OCI-LY7 (cell line): ENCODE results near the gene SRBD1. TPM values are rescaled to one million over a fixed set of nuclear protein-coding genes. Genes with fewer than 3 reads are reported as not detected.

ENCODE experiments used
- BruUV-seq: library from RNA; stranded (reverse); fragments of 400-500 nt; replicated peaks from 2 replicates; lab custom pipeline; 2021; lab: Mats Ljungman, UMichigan
- CTCF ChIA-PET: fragments of 300-600 bp; sonication (Branson Sonifier 250); formaldehyde crosslinking; loops from one replicate; lab custom pipeline; 2022; ENCODE audit warnings: antibody characterized with exemption; ENCODE audit not compliant: unreplicated experiment; lab: Charles Lee
- POLR2A ChIA-PET: fragments of 300-600 bp; sonication (Branson Sonifier 250); formaldehyde crosslinking; loops from one replicate; lab custom pipeline; 2022; ENCODE audit warnings: antibody characterized with exemption; lab: Charles Lee
- DNase-seq: peaks from one replicate; pipeline ENCODE4 v3.0.0-alpha.2; 2015; ENCODE audit warnings: low spot score
- H2AFZ ChIP-seq: fragments of 200-600 bp; sonication (generic), shearing (Covaris generic); 2 replicates; pipeline ENCODE4 v1.6.1; 2014; ENCODE audit warnings: mild to moderate bottlenecking, antibody characterized with exemption, low read length, moderate library complexity
- H3K27ac ChIP-seq: fragments of 200-600 bp; sonication (generic); 2 replicates; pipeline ENCODE4 v1.5.1; 2014; ENCODE audit warnings: mixed run types, low read depth, mild to moderate bottlenecking, moderate library complexity, low read length, inconsistent platforms; ENCODE audit not compliant: poor library complexity, severe bottlenecking
- H3K36me3 ChIP-seq: fragments of 200-600 bp; sonication (generic); 2 replicates; pipeline ENCODE4 v1.6.1; 2014; ENCODE audit warnings: mild to moderate bottlenecking, antibody characterized with exemption, low read length, moderate library complexity, mixed read lengths; ENCODE audit not compliant: insufficient read depth
- H3K4me1 ChIP-seq: fragments of 200-600 bp; sonication (generic); 2 replicates; pipeline ENCODE4 v1.5.1; 2014; ENCODE audit warnings: mild to moderate bottlenecking, low read length; ENCODE audit not compliant: insufficient read depth, poor library complexity, severe bottlenecking
- H3K4me2 ChIP-seq: fragments of 200-600 bp; sonication (generic); 2 replicates; pipeline ENCODE4 v1.6.1; 2014; ENCODE audit warnings: mild to moderate bottlenecking, low read length
- H3K4me3 ChIP-seq: fragments of 200-600 bp; sonication (generic); 2 replicates; pipeline ENCODE4 v1.5.1; 2014; ENCODE audit warnings: mild to moderate bottlenecking, low read depth, low read length; ENCODE audit not compliant: poor library complexity, severe bottlenecking
- H3K79me2 ChIP-seq: fragments of 200-600 bp; sonication (generic); 2 replicates; pipeline ENCODE4 v1.6.1; 2016; ENCODE audit warnings: low read depth, mild to moderate bottlenecking, low read length, moderate library complexity, mixed read lengths; ENCODE audit not compliant: insufficient read depth
- H3K9me2 ChIP-seq: fragments of 200-600 bp; sonication (generic); 2 replicates; pipeline ENCODE4 v1.6.1; 2016; ENCODE audit warnings: mild to moderate bottlenecking, low read length, mixed read lengths; ENCODE audit not compliant: insufficient read depth
- H3K9me3 ChIP-seq: fragments of 200-600 bp; sonication (generic); 2 replicates; pipeline ENCODE4 v1.6.1; 2014; ENCODE audit warnings: mild to moderate bottlenecking, mixed run types, low read length, mixed read lengths
- H4K20me1 ChIP-seq: fragments of 200-600 bp; sonication (generic); 2 replicates; pipeline ENCODE4 v1.6.1; 2014; ENCODE audit warnings: mild to moderate bottlenecking, antibody characterized with exemption, low read length, moderate library complexity, mixed read lengths; ENCODE audit not compliant: insufficient read depth
- EZH2phosphoT487 ChIP-seq: fragments of 200-600 bp; sonication (generic); IDR thresholded peaks from 2 replicates; pipeline ENCODE4 v1.6.1; 2018; ENCODE audit warnings: low read depth, borderline replicate concordance, mild to moderate bottlenecking, mixed run types, antibody characterized with exemption, low read length, moderate library complexity, mixed read lengths
- intact Hi-C: fragments of 100-400 bp; cut with micrococcal nuclease; formaldehyde crosslinking; loops from one replicate; pipeline ENCODE4 v1.10.0; 2022; ENCODE audit not compliant: unreplicated experiment
- total RNA-seq, 2 experiments: library from RNA; depleted of rRNA in 1 of 2; stranded (reverse); fragments of >200 nt in 1 of 2; shearing (Covaris generic) in 1 of 2; gene quantifications; 2 replicates each; pipeline ENCODE4 v1.2.3, GENCODE V29; 2014 to 2022
- TF ChIP-seq, protein P1 (sequence below): fragments of 200-600 bp; sonication (generic); conservative IDR thresholded peaks from 2 replicates; pipeline ENCODE4 v1.5.1; 2014; ENCODE audit warnings: mild to moderate bottlenecking, antibody characterized with exemption, low read length, moderate library complexity, mixed read lengths

SRBD1 gene
- total RNA-seq, 2 experiments from 2014 or later, result 13.9 to 16.0 TPM

DNA sequence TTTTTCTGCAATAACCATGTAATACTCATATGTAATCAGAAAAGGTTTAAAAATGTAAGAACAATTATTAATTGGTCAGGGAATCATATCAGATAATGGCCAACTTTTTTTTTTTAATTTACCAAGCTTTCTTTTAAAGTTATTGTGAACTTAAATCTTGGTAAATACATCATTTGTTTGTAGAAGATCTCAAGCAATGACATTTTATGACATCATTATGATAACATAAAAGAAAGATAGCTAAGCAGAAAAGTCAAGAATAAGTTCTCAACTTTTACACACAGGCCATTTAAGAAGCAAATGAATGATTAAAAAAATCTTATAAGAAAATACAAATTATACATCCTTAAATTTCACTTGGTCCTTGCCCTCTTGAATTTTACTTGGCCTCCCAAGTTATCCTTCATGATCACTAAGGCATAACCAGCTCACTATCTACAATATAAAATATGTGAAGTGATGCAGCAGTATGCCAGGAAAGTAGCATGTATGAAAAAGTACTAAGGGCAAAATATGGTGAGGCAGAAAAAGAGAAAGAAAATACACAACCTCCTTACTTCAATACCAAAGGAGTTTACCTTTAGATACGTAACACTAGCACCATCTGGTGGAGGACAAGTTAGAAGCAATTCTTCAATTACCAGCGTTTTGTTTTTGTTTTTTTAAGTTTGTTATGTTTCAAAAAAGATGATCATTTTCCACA is 116.6 kb downstream of the SRBD1 start:
- Histone ChIP-seq H3K79me2 (no peaks in the 10 kb centered on the region; the same call in 1 of the 2 replicates), H4K20me1 (no peaks in the 10 kb centered on the region), H3K4me3 (no peak overlapping the region), H3K27ac (peak overlapping the region; percentile 72), H3K9me3 (peaks cover 22% of the 10 kb centered on the region; the same call in 1 of the 2 replicates), H3K36me3 (peaks cover 27% of the 10 kb centered on the region), H3K4me1 (peaks cover 41% of the 10 kb centered on the region), H3K9me2 (no peaks in the 10 kb centered on the region), H3K4me2 (0 out of 2 replicates have a peak overlapping the region, but pooled peaks have one; percentile 4), H2AFZ (peak overlapping the region; percentile 69; the same call in 1 of the 2 replicates)
- DNase-seq, result peak; percentile 88
- no peak for TF ChIP-seq EZH2phosphoT487
- TF ChIP-seq, protein P1, sequence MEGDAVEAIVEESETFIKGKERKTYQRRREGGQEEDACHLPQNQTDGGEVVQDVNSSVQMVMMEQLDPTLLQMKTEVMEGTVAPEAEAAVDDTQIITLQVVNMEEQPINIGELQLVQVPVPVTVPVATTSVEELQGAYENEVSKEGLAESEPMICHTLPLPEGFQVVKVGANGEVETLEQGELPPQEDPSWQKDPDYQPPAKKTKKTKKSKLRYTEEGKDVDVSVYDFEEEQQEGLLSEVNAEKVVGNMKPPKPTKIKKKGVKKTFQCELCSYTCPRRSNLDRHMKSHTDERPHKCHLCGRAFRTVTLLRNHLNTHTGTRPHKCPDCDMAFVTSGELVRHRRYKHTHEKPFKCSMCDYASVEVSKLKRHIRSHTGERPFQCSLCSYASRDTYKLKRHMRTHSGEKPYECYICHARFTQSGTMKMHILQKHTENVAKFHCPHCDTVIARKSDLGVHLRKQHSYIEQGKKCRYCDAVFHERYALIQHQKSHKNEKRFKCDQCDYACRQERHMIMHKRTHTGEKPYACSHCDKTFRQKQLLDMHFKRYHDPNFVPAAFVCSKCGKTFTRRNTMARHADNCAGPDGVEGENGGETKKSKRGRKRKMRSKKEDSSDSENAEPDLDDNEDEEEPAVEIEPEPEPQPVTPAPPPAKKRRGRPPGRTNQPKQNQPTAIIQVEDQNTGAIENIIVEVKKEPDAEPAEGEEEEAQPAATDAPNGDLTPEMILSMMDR, result peak; percentile 97
- intact Hi-C loops, result loop anchor here (1.0 to 5.0 kb wide), 3 partner anchors 52 to 513 kb away; no protein-coding TSS in a partner anchor
- ChIA-PET POLR2A (interaction anchor here (0.7 to 3.0 kb wide), 11 partner anchors 10 to 566 kb away, joined by 3 to 18 read pairs (median 4); no protein-coding TSS in a partner anchor), CTCF (interaction anchor here (3.0 kb wide), 1 partner anchor 512 kb away, joined by 19 read pairs; no protein-coding TSS in a partner anchor)
- no TSS peak for BruUV-seq

DNA sequence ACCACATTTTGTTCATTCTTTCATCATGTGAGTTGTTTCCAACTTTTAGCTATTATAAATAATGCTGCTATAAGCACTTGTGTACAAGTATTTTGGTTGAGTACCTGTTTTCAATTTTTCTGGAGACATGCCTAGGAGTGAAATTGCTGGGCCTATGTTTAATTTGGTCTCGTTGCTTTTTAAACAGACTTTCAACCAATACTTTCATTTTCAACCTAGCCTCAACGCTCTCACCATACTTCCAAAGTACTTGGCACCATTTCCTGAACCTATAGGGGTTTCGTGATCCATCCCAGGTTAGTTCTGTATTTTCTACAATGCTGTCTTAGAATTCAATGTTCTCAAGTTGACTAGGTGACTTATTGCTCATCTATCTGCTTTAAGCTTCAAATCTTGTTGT is 126.1 kb downstream of the SRBD1 start:
- no TSS peak for BruUV-seq
- Histone ChIP-seq H3K4me1 (no peaks in the 10 kb centered on the region), H4K20me1 (no peaks in the 10 kb centered on the region), H3K36me3 (peaks cover 10% of the 10 kb centered on the region), H3K79me2 (no peaks in the 10 kb centered on the region), H3K4me3 (no peak overlapping the region), H2AFZ (no peak overlapping the region), H3K27ac (no peak overlapping the region), H3K9me3 (0 out of 2 replicates have a peak, but pooled peaks cover 5% of the 10 kb centered on the region), H3K4me2 (no peak overlapping the region), H3K9me2 (no peaks in the 10 kb centered on the region)
- no peak for DNase-seq
- intact Hi-C loops, result no loop called here
- TF ChIP-seq, protein P1, result no peak
- no peak for TF ChIP-seq EZH2phosphoT487
- ChIA-PET CTCF (no interaction called here), POLR2A (interaction anchor here (2.2 kb wide), 1 partner anchor 10 kb away, joined by 5 read pairs; no protein-coding TSS in a partner anchor)

DNA sequence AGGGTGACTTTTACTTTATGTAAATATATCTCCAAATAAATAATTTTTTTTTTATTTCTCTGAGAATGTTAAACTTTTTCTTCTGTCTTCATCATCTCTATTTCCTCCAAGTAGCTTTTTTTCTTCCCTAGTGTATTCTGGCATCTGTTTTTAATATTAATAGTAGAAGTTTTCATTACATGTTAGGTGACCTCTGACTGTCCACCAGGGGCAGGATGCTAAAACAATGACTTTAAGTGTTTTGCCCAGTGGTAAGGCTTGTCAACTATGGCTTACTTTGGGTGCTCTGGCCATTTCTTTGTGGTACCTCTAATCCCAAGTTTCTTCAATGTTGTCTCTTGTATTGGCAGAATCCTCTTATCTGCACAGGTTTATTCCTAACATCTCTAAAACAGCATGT is 127.1 kb downstream of the SRBD1 start:
- DNase-seq, result peak; percentile 25
- Histone ChIP-seq H3K79me2 (no peaks in the 10 kb centered on the region), H3K4me2 (no peak overlapping the region), H3K9me3 (no peaks in the 10 kb centered on the region), H4K20me1 (no peaks in the 10 kb centered on the region), H2AFZ (no peak overlapping the region), H3K4me1 (no peaks in the 10 kb centered on the region), H3K36me3 (peaks cover 3% of the 10 kb centered on the region), H3K4me3 (no peak overlapping the region), H3K9me2 (no peaks in the 10 kb centered on the region), H3K27ac (no peak overlapping the region)
- intact Hi-C loops, result no loop called here
- CTCF ChIA-PET, result no interaction called here
- POLR2A ChIA-PET, result interaction anchor here (0.8 to 2.2 kb wide), 2 partner anchors 11 to 51 kb away, joined by 3 to 5 read pairs; no protein-coding TSS in a partner anchor
- TF ChIP-seq, protein P1, result peak; percentile 64
- TF ChIP-seq EZH2phosphoT487, result no peak
- no TSS peak for BruUV-seq
